ENCODE results near the gene PRIMA1. TPM values are rescaled to one million over a fixed set of nuclear protein-coding genes. Genes with fewer than 3 reads are reported as not detected.

PRIMA1 gene
- total RNA-seq, 1 donor from 2014 or later: not detected

DNA sequence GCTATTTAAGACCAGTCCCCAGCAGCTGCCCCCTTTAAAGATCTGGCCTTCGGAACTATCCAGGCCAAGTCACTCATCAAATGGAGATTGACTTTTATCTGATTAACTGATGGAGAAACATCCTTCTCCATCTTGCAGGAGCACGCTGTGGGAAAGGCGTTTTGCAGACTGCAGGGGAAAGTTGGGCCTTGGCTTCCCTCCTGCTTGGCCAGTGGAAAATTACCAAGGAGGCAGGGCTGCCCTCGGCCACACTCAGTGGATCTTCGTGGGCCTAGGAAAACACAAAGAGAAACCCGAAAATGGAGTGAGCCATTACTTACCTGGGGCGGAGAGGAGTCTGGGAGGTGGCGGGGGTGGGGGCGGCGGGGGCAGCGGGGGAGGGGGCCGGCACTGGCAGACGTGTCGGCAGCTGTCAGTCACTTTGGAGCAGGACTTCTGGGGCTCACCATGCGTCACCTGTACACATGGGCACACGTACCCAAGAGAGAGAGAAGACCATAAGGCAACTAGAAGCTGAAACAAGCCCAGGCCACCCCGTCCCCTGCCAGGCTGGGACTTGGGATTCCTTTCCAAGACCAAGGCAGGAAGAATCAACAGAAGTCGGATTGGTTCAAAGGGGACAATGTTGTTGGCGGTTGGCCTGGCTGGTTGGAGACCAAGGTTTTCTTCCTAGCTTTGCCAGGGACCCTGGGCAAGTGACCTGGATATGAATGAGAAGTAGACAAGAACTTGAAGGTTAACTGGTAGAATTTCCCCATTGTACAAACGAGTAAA lies 9.2 kb downstream of the PRIMA1 start:
- Mint-ChIP-seq H3K4me1 (ENCODE audit: low read depth) (no peaks in the 10 kb centered on the region), H3K4me3 (ENCODE audit: unreplicated experiment) (no peak overlapping the region)

DNA sequence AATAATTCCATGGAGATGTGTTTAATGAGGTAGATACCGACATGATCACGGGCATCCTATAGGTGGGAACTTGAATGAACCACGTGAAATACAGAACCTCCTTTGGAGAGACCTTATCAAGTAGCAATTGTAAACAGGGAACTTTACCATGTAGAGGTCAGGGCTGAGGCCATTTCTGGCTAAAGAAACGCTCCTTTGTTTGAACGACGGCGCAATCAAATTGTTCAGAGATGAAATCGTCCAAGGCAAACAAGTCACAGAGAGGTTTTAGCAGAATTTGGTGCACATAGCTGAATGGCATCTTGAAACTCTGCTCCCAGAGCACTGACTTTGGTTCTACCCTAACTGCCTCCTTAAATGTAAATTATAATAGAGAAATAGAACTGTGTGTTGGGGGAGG lies 9.8 kb downstream of the PRIMA1 start:
- no peaks in the 10 kb centered on the region for H3K27me3 Mint-ChIP-seq (ENCODE audit: low read depth)
- H3K27ac Mint-ChIP-seq (ENCODE audit: unreplicated experiment): no peak overlapping the region
- TF ChIP-seq, protein P1, sequence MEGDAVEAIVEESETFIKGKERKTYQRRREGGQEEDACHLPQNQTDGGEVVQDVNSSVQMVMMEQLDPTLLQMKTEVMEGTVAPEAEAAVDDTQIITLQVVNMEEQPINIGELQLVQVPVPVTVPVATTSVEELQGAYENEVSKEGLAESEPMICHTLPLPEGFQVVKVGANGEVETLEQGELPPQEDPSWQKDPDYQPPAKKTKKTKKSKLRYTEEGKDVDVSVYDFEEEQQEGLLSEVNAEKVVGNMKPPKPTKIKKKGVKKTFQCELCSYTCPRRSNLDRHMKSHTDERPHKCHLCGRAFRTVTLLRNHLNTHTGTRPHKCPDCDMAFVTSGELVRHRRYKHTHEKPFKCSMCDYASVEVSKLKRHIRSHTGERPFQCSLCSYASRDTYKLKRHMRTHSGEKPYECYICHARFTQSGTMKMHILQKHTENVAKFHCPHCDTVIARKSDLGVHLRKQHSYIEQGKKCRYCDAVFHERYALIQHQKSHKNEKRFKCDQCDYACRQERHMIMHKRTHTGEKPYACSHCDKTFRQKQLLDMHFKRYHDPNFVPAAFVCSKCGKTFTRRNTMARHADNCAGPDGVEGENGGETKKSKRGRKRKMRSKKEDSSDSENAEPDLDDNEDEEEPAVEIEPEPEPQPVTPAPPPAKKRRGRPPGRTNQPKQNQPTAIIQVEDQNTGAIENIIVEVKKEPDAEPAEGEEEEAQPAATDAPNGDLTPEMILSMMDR (IDR thresholded peaks at IDR 0.05): no peak
- DNase-seq (ENCODE audit: low spot score): no peak
- no peaks in the 10 kb centered on the region for H3K4me1 Mint-ChIP-seq (ENCODE audit: low read depth)
- no peaks in the 10 kb centered on the region for H3K9me3 Mint-ChIP-seq (ENCODE audit: low read depth)
- no peak overlapping the region for H3K4me3 Mint-ChIP-seq (ENCODE audit: unreplicated experiment)
- no peaks in the 10 kb centered on the region for H3K36me3 Mint-ChIP-seq (ENCODE audit: low read depth)

More for the DNA sequence above, 9.2 kb downstream of the PRIMA1 start:
- Mint-ChIP-seq H3K27me3 (ENCODE audit: low read depth) (peaks cover 4% of the 10 kb centered on the region), H3K36me3 (ENCODE audit: low read depth) (no peaks in the 10 kb centered on the region), H3K9me3 (ENCODE audit: low read depth) (no peaks in the 10 kb centered on the region), H3K27ac (ENCODE audit: unreplicated experiment) (no peak overlapping the region)
- no peak for DNase-seq (ENCODE audit: low spot score)
- TF ChIP-seq, protein P1 (IDR thresholded peaks at IDR 0.05): no peak

DNA sequence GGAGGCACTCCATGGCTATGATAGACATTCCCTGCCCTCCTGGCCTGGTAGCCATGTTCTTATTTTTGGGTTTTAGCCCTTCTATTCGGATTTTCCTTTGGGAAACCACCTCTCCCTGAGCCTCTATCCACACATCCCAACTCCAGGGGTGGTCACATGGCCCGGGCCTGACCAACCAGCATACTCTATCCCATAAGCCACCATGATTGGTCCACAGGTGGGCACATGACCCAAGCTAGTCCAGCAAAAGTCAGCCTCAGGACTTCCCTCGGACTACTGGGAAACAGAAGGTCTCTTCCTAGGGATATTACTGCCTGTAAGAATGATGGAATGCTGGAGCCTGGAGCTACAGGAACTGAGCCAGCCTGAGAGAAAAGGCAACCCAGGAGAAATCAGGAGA lies 12.5 kb downstream of the PRIMA1 start:
- Mint-ChIP-seq H3K4me1 (ENCODE audit: low read depth) (no peaks in the 10 kb centered on the region), H3K36me3 (ENCODE audit: low read depth) (no peaks in the 10 kb centered on the region), H3K27me3 (ENCODE audit: low read depth) (no peaks in the 10 kb centered on the region), H3K27ac (ENCODE audit: unreplicated experiment) (no peak overlapping the region), H3K4me3 (ENCODE audit: unreplicated experiment) (no peak overlapping the region), H3K9me3 (ENCODE audit: low read depth) (peaks cover 9% of the 10 kb centered on the region)
- TF ChIP-seq, protein P1 (IDR thresholded peaks at IDR 0.05): no peak
- no peak for DNase-seq (ENCODE audit: low spot score)

DNA sequence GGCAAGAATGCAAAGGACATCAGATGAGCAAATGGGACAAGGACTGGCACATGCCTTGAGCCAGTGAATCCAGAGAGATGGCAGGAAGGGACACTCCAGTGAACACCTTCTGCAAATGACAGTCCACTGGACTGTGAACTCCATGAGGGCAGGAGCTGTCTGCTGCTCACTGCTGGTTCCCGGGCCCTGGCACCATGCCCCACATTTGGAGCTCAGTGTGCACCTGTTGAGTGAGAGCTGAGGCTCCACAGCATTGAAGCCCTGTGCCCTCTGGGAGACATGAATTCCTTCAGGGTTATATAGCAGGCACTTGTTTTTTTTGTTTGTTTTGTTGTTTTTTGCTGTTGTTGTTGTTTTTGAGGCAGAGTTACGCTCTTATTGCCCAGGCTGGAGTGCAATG lies 13.1 kb downstream of the PRIMA1 start:
- Mint-ChIP-seq H3K4me3 (ENCODE audit: unreplicated experiment) (no peak overlapping the region), H3K4me1 (ENCODE audit: low read depth) (no peaks in the 10 kb centered on the region), H3K36me3 (ENCODE audit: low read depth) (no peaks in the 10 kb centered on the region), H3K27ac (ENCODE audit: unreplicated experiment) (no peak overlapping the region), H3K27me3 (ENCODE audit: low read depth) (peaks cover 2% of the 10 kb centered on the region), H3K9me3 (ENCODE audit: low read depth) (peaks cover 12% of the 10 kb centered on the region)
- TF ChIP-seq, protein P1 (IDR thresholded peaks at IDR 0.05): no peak
- DNase-seq (ENCODE audit: low spot score): no peak

DNA sequence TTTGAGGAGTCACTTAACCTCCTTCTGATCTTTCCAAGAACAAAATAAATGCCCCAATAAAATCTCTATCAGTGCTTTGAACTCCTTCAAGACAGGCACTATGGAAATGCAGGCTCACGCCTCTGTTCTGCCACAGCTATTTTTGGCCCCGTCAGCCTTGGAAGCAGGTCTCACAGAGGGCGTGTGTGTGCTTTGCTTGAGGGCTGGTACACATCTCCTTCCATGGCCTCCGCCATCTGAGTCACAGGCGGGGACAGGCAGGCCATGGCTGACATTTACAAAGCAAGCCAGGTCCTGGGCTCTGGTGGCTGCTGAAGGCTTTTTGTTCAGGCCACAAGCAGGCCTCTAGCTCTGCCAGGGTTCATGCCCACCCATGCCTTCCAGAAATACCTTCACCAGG lies 16.0 kb downstream of the PRIMA1 start:
- Mint-ChIP-seq H3K27me3 (ENCODE audit: low read depth) (peaks cover 6% of the 10 kb centered on the region), H3K4me1 (ENCODE audit: low read depth) (no peaks in the 10 kb centered on the region), H3K4me3 (ENCODE audit: unreplicated experiment) (no peak overlapping the region), H3K9me3 (ENCODE audit: low read depth) (peaks cover 12% of the 10 kb centered on the region), H3K27ac (ENCODE audit: unreplicated experiment) (no peak overlapping the region), H3K36me3 (ENCODE audit: low read depth) (no peaks in the 10 kb centered on the region)
- TF ChIP-seq, protein P1 (IDR thresholded peaks at IDR 0.05): no peak
- DNase-seq (ENCODE audit: low spot score): no peak

Data from chondrocyte (in vitro differentiated cells).